Activated T-helper 1 cell treated with anti-CD3 and anti-CD28 coated beads, Interleukin-12 subunit alpha, Interleukin-12 subunit beta, Interleukin-2, Interleukin-4 antibody, amounts not matched to agents 30 ng/mL and 10 ng/mL and 1 ng/mL, durations not matched to agents 14 hours and 24 hours and 36 hours (primary cell): ENCODE measurements around the gene EOGT. TPM values are rescaled to one million over a fixed set of nuclear protein-coding genes. Genes with fewer than 3 reads are reported as not detected.
A peak's percentile ranks its signal among the peaks of the same experiment; 100 is the strongest.

Experiments
- DNase-seq: peaks from one replicate; pipeline ENCODE4 v3.0.0; 2021; ENCODE audit warnings: low spot score
- H3K27ac Mint-ChIP-seq: one replicate; pipeline ENCODE4 v1.8.0; 2021; ENCODE audit warnings: mild to moderate bottlenecking, mixed read lengths
- H3K27me3 Mint-ChIP-seq: one replicate; pipeline ENCODE4 v1.8.0; 2022; ENCODE audit warnings: mild to moderate bottlenecking, moderate library complexity, mixed read lengths; ENCODE audit not compliant: insufficient read depth
- H3K36me3 Mint-ChIP-seq: one replicate; pipeline ENCODE4 v1.8.0; 2021; ENCODE audit warnings: low read depth, mixed read lengths
- H3K4me1 Mint-ChIP-seq: one replicate; pipeline ENCODE4 v1.8.0; 2021; ENCODE audit warnings: low read depth, mixed read lengths
- H3K4me3 Mint-ChIP-seq: one replicate; pipeline ENCODE4 v1.8.0; 2021; ENCODE audit warnings: mild to moderate bottlenecking, moderate library complexity, mixed read lengths
- H3K9me3 Mint-ChIP-seq: one replicate; pipeline ENCODE4 v1.8.0; 2021; ENCODE audit warnings: mixed read lengths
- intact Hi-C: fragments of 100-400 bp; cut with micrococcal nuclease; formaldehyde crosslinking; loops from one replicate; pipeline ENCODE4 v1.15.1; 2024
- total RNA-seq: library from RNA; stranded (reverse); gene quantifications from 2 replicates; pipeline ENCODE4 v1.2.3, GENCODE V29; 2022

The EOGT gene
- total RNA-seq, 1 donor from 2014 or later: 12.5 TPM

GRCh38 chr3:69020857-69021256 lies 7.4 kb upstream of the EOGT start:
- intact Hi-C loops: no loop called here
- H3K9me3 Mint-ChIP-seq: no peaks in the 10 kb centered on the region

GRCh38 chr3:69020424-69020823 lies 6.9 kb upstream of the EOGT start:
- Mint-ChIP-seq H3K4me3 (no peak overlapping the region), H3K27me3 (no peaks in the 10 kb centered on the region), H3K4me1 (peaks cover 23% of the 10 kb centered on the region), H3K27ac (no peak overlapping the region), H3K9me3 (no peaks in the 10 kb centered on the region), H3K36me3 (peaks cover 22% of the 10 kb centered on the region)
- intact Hi-C loops: no loop called here
- DNase-seq: no peak

More at GRCh38 chr3:69020857-69021256, 7.4 kb upstream of the EOGT start:
- H3K27ac Mint-ChIP-seq: no peak overlapping the region
- peaks cover 19% of the 10 kb centered on the region for H3K4me1 Mint-ChIP-seq
- no peak for DNase-seq
- H3K27me3 Mint-ChIP-seq: no peaks in the 10 kb centered on the region
- H3K36me3 Mint-ChIP-seq: peaks cover 27% of the 10 kb centered on the region
- H3K4me3 Mint-ChIP-seq: no peak overlapping the region

GRCh38 chr3:69016901-69017300 lies 3.4 kb upstream of the EOGT start:
- Mint-ChIP-seq H3K9me3 (no peaks in the 10 kb centered on the region), H3K4me1 (peaks cover 38% of the 10 kb centered on the region), H3K4me3 (no peak overlapping the region), H3K27me3 (no peaks in the 10 kb centered on the region), H3K36me3 (peaks cover 19% of the 10 kb centered on the region), H3K27ac (no peak overlapping the region)
- intact Hi-C loops: loop anchor here (10.0 kb wide), 1 partner anchor 962 kb away; no protein-coding TSS in a partner anchor
- no peak for DNase-seq

DNA sequence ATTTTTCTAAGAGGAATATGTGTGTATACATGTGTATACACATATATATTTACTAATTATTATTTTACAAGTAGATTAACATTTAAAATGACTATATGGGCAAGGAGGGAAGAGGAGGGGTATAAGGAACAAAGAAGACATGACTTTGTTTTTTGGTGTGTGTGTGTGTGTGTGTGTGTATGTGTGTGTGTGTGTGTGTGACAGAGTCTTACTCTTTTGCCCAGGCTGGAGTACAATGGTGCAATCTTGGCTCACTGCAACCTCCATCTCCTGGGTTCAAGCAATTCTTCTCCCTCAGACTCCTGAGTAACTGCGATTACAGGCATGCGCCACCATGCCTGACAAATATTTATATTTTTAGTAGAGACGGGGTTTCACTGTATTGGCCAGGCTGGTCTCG lies 2.6 kb upstream of the EOGT start:
- H3K4me3 Mint-ChIP-seq: no peak overlapping the region
- no peaks in the 10 kb centered on the region for H3K27me3 Mint-ChIP-seq
- H3K27ac Mint-ChIP-seq: no peak overlapping the region
- intact Hi-C loops: loop anchor here (10.0 kb wide), 1 partner anchor 961 kb away; no protein-coding TSS in a partner anchor
- no peak for DNase-seq
- H3K4me1 Mint-ChIP-seq: peaks cover 34% of the 10 kb centered on the region
- H3K9me3 Mint-ChIP-seq: no peaks in the 10 kb centered on the region
- peaks cover 19% of the 10 kb centered on the region for H3K36me3 Mint-ChIP-seq

- Mint-ChIP-seq H3K9me3 (no peaks in the 10 kb centered on the region), H3K4me1 (peaks cover 30% of the 10 kb centered on the region), H3K27ac (peak overlapping the region; percentile 79), H3K27me3 (no peaks in the 10 kb centered on the region), H3K4me3 (peak overlapping the region; percentile 89), H3K36me3 (peaks cover 17% of the 10 kb centered on the region)
- DNase-seq: no peak
- intact Hi-C loops: loop anchor here (2.0 to 10.0 kb wide), 3 partner anchors 19 to 959 kb away; no protein-coding TSS in a partner anchor
Measured at GRCh38 chr3:69014022-69014580, 617 bp upstream of the EOGT start.

DNA sequence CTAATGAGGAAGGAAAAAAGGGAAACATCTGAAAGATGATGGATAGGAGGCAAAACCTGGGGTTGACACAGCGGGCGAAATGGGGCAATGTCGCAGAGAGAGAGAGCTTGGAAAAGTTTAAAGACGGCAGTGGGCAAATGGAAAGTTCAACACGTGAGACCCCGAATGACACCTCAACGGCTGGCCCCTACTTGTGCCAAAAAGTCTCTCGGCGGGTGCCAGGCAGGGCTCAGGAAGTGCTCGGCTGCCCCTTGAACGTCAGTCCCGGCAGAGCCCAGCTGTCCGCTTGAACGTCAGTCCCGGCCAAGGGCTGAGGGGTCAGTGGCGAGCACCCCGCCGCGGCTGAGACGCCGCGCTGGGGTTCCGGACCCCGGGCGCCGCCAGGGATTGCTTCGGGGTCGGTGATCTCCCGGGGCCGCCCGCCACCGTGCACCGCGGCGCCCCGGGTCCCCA lies 658 bp downstream of the EOGT start:
- DNase-seq: no peak
- peaks cover 30% of the 10 kb centered on the region for H3K4me1 Mint-ChIP-seq
- peaks cover 13% of the 10 kb centered on the region for H3K36me3 Mint-ChIP-seq
- H3K4me3 Mint-ChIP-seq: peak overlapping the region; percentile 88
- intact Hi-C loops: loop anchor here (1.0 to 10.0 kb wide), 7 partner anchors 39 to 958 kb away; partner anchors contain the start of genes ARL6IP5, TMF1 and UBA3
- no peaks in the 10 kb centered on the region for H3K9me3 Mint-ChIP-seq
- no peaks in the 10 kb centered on the region for H3K27me3 Mint-ChIP-seq
- H3K27ac Mint-ChIP-seq: peak overlapping the region; percentile 86

DNA sequence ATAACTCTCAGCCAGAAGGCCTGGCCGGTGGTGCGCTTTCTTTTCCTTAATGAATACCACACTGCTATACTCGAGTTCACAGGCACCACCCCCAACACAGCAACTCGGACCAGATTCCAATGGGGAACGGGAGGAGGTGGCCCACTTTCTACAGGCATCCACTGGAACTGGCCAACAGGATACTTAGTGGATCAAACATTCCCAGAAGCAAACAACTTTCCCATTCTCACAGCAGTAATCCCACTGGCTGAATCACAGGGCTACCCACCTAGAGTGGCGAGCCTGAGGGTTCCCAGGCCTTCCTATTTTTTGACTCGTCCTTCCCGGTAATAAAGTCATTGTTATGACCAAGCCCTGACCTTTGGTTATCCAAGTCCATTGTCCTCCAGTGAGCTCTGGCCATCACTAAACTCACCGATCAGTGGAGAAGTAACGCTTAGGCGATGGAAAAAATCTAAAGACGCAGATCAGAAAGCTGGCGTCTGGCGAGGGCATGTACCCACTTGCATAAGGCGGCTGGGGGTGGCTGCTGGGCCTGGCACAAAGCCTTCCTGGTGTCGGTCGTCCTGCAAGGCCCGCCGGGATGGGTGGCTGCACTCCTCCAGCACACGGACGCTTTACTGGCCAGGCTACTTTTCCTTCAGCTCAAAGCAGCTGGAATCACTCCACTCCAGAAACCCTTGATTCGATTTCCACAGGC lies 1.2 kb downstream of the EOGT start:
- no peaks in the 10 kb centered on the region for H3K9me3 Mint-ChIP-seq
- intact Hi-C loops: loop anchor here (2.0 to 10.0 kb wide), 4 partner anchors 73 to 957 kb away; partner anchors contain the start of gene ARL6IP5
- DNase-seq: no peak
- peaks cover 29% of the 10 kb centered on the region for H3K4me1 Mint-ChIP-seq
- peak overlapping the region; percentile 86 for H3K27ac Mint-ChIP-seq
- peak overlapping the region; percentile 88 for H3K4me3 Mint-ChIP-seq
- peaks cover 8% of the 10 kb centered on the region for H3K36me3 Mint-ChIP-seq
- no peaks in the 10 kb centered on the region for H3K27me3 Mint-ChIP-seq

DNA sequence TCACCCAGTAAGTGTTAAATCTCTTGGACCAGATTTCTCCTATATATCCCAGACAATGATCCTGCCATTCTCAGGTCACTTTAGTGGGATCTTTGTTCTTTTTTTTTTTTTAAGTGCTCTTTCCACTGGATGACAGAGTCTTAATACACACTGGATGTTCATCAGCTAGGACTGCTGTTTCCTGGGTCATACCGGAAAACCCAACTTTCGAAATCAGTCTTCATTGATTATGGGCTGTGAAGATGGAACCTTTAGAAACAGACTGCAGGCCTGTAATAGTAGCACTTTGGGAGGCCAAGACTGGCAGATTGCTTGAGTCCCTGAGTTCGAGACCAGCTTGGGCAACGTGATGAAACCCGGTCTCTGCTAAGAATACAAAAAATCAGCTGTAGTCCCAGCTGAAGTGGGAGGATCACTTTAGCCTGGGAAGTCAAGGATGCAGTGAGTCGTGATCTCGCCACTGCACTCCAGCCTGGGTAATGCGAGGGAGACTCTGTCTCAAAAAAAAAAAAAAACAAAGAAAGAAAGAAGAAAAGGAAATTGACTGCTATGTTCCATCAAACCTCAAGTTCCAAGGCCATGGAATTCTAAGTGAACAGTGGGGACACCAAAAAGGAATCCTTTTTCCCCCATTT lies 2.3 kb downstream of the EOGT start:
- intact Hi-C loops: loop anchor here (5.0 to 10.0 kb wide), 2 partner anchors 421 to 956 kb away; no protein-coding TSS in a partner anchor
- H3K27me3 Mint-ChIP-seq: no peaks in the 10 kb centered on the region
- no peak for DNase-seq
- H3K36me3 Mint-ChIP-seq: peaks cover 7% of the 10 kb centered on the region
- no peaks in the 10 kb centered on the region for H3K9me3 Mint-ChIP-seq
- no peak overlapping the region for H3K27ac Mint-ChIP-seq
- peak overlapping the region; percentile 50 for H3K4me3 Mint-ChIP-seq
- H3K4me1 Mint-ChIP-seq: peaks cover 24% of the 10 kb centered on the region

DNA sequence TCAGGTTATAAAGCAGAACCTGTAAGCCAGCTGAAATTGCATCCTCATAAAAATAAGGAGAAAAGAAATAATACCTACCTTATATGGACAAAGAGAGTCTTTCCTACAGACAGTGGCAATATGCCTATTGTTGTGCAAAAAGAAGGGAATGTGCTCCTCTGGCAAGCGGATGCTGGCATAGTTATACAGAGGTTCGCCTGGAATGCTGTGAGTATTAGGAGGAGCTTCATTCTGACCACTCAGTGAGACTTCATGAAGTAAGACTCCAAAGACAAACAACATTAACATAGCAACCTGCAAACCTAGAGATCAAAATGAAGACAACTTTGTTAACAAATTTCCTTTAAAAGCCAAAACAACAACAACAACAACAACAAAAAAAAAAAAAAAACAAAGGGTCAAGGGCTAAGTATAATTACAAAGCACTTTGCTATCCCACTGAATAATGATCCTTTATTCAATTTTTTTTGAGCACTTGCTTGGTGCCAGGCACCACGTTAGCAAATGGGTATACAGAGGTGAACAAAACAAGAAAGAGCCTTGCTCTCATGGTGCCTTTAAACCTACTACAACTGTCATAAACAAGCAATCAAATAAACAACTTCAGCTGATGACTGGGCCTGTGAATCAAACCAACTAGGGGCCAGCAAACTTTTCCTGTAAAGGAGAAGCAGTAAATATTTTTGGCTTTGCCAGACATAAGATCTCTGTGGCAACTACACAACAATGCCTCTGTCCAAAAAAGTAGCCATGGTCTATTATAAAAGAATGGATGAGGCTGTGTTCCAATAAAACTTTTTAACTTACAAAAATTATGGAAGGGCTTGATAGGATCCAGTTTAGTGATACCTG lies 3.7 kb downstream of the EOGT start:
- Mint-ChIP-seq H3K4me1 (peaks cover 14% of the 10 kb centered on the region), H3K9me3 (no peaks in the 10 kb centered on the region), H3K36me3 (peaks cover 12% of the 10 kb centered on the region), H3K4me3 (no peak overlapping the region), H3K27me3 (no peaks in the 10 kb centered on the region), H3K27ac (no peak overlapping the region)
- no peak for DNase-seq
- intact Hi-C loops: loop anchor here (5.0 to 10.0 kb wide), 2 partner anchors 423 to 955 kb away; no protein-coding TSS in a partner anchor

GRCh38 chr3:69008980-69009379 lies 4.5 kb downstream of the EOGT start:
- Mint-ChIP-seq H3K27me3 (no peaks in the 10 kb centered on the region), H3K27ac (no peak overlapping the region), H3K9me3 (no peaks in the 10 kb centered on the region), H3K36me3 (peaks cover 14% of the 10 kb centered on the region), H3K4me1 (peaks cover 5% of the 10 kb centered on the region), H3K4me3 (no peak overlapping the region)
- intact Hi-C loops: no loop called here
- DNase-seq: no peak

DNA sequence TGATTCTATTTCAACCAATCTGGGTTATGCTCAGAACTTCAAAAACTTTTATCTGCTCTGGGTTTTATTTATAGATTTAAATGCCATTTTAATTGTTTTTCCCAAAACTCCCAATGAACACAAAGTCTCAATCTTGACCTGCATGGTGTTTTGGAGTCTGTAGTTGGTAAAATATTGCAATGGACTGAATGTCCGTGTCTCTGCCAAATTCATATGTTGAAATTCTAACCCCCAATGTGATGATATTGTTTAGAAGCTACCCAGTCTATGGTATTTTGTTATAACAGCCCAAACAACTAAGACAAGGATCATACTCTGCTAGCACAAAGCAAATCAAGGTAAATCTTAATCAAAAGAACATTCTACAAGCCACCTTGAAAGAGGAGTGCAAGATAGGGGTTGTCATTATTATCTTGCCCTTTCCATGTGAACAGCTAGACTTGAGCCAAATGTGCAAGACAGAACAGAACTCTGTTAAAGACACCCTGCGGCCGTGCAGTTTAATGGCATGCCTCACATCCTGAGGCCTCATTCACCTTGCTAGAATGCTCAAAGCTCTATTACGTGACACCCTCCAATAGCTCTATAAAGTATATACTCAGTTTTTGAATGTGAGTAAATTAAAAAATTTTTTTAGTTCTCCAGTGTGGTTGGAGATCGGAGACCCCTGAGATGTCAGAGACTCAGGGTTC lies 7.5 kb downstream of the EOGT start:
- Mint-ChIP-seq H3K4me3 (no peak overlapping the region), H3K27ac (no peak overlapping the region), H3K9me3 (no peaks in the 10 kb centered on the region), H3K27me3 (no peaks in the 10 kb centered on the region), H3K36me3 (peaks cover 16% of the 10 kb centered on the region), H3K4me1 (no peaks in the 10 kb centered on the region)
- intact Hi-C loops: no loop called here
- DNase-seq: no peak
